GM12892 (cell line): ENCODE measurements around the gene OR56B4.

Experiments
- POLR2A ChIP-seq: IDR thresholded peaks from 2 replicates; pipeline ENCODE4 v1.6.1; 2011; ENCODE audit warnings: low read depth, low read length, control low read depth
- POLR2AphosphoS5 ChIP-seq: IDR thresholded peaks from 2 replicates; pipeline ENCODE4 v1.6.1; 2011; ENCODE audit warnings: low read depth, low read length, control low read depth
- TAF1 ChIP-seq: IDR thresholded peaks from 2 replicates; pipeline ENCODE4 v1.6.1; 2011; ENCODE audit warnings: low read depth, mild to moderate bottlenecking, control low read depth, low read length, borderline replicate concordance

DNA sequence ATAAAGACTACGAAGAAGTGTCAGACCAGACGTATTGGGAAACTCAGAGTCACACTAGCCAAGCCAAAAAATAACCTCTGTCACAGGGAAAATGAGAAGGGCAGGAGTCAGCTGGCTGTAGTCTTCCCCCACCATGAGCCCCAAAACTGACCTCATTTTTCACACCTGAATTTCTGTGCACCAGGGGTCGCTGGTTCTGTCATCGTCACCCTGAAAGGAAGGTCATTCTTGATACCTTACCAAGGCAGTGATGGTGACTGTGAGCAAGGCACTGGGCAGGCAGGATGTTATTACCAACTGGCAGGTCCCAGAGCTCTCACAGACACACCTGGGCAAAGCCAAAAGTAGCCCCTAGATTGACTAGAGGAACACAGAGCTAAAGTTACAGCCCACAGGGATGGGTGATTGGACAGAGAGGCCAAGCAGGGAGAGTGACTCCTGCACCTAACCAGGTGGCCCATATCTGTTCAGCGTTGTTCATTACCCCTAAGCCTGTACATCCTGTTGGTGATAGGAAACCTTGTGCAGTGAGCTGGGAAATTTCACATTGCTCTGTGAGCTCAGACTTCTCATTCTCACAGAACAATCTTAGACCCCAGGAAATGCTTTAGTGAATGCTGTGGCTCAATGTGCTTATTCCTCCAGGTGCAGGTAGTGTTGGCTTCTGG, 44.7 kb upstream of the OR56B4 start:
- TF ChIP-seq POLR2A = no peak
- no peak for TF ChIP-seq POLR2AphosphoS5
- TF ChIP-seq TAF1 = no peak
